Left cardiac atrium (tissue), 4 donors: ENCODE results near the gene TAF4. TPM values are rescaled to one million over a fixed set of nuclear protein-coding genes. Genes with fewer than 3 reads are reported as not detected.
A peak's percentile ranks its signal among the peaks of the same experiment; 100 is the strongest.

Experiments
- ATAC-seq, 2 donors: fragments of 200-7000 bp; cut with Tn5 transposase; one replicate each; pipeline ENCODE4 v1.9.1; 2020; ENCODE audit warnings: mild to moderate bottlenecking in 2 of 2, moderate library complexity in 2 of 2
- DNase-seq: peaks from one replicate; pipeline ENCODE4 v3.0.0-alpha.2; 2020
- intact Hi-C, 2 donors: fragments of 100-400 bp; cut with DNase I; formaldehyde crosslinking; loops; one replicate each; pipeline versions ENCODE4 v1.14.1 to v1.15.1; 2022 to 2023
- total RNA-seq, 2 donors: library from RNA; stranded (reverse); fragmentation: NEBNext Ultra II Directional; extraction: Animal tissue kit (Norgen Biotek cat#: 25700); gene quantifications; one replicate each; pipeline ENCODE4 v1.2.1, GENCODE V29; 2021
- donor health status: DM: no; HTN: yes; CAD: no.
- donor health status: DM: no; HTN: yes; CAD: no; lungs with severe emphysema.
- donor health status: DM: yes; HTN: yes; CAD: no.
- donor health status: Dilated cardiomyopathy.

TAF4 gene
- total RNA-seq, 2 donors from 2014 or later, result 8.8 to 9.3 TPM

DNA sequence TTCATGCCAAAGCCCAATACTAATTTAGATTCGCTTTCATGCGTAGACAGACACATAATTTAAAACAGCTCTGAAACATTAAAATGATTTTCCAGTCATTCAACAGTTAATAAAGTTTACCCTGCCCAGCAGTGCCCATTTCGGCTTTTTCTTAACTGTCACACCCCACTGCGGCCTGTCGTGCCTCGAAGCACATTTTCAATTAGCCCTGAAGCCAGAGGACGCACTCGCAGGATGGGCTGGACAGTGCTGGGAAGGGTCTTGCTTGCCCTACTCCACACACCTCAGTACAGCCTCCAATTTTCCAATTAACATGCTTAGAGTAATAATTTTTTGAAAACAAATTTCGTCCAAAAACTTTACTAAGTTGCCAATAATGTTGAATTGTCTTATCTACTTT, 35.3 kb downstream of the TAF4 start:
- ATAC-seq (no peak), DNase-seq (no peak)
- intact Hi-C loops, result loop anchor here in 1 of 2 donors (5.0 kb wide), 1 partner anchor 107 kb away; no protein-coding TSS in a partner anchor

DNA sequence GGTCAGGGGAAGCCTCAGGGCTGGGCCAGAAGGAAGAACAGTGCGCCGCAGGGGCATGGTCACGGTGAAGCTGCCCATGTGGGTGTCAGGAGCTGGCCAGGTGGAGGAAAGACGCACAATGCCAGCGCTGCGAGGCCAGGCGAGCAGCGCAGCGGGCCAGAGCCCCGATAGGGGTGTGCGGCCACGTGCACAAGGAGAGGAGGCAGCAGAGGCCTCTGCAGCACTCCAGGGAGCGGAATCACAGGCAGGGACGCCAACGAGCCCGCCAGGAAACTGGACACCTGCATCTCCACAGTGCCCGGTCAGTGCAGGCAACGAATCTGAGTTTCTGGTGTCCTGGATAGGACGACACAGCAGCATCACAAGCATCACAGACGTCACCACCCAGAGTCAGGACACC, 35.7 kb downstream of the TAF4 start:
- DNase-seq, result no peak
- intact Hi-C loops, result loop anchor here (5.0 kb wide), 2 partner anchors 32 to 107 kb away; no protein-coding TSS in a partner anchor
- ATAC-seq, result no peak

DNA sequence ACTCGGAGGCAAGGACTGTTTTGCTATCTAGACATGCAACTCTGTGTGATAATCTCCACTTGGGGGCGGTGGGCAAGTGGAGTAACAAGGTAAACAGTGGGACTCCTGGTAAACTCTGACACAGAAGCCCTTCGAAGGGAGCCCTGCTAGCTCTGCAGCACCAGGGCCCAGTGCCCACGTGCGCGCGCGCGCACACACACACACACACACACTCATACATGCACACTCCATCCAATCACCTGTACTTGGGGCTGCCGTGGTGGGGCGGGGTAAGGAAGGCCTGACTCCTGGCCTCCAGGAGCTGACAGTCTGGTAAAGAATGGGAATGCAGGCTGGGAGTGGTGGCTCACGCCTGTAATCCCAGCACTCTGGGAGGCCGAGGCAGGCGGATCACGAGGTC, 36.4 kb downstream of the TAF4 start:
- no peak for ATAC-seq
- intact Hi-C loops, result loop anchor here in 1 of 2 donors (5.0 kb wide), 1 partner anchor 33 kb away; no protein-coding TSS in a partner anchor
- DNase-seq, result no peak

DNA sequence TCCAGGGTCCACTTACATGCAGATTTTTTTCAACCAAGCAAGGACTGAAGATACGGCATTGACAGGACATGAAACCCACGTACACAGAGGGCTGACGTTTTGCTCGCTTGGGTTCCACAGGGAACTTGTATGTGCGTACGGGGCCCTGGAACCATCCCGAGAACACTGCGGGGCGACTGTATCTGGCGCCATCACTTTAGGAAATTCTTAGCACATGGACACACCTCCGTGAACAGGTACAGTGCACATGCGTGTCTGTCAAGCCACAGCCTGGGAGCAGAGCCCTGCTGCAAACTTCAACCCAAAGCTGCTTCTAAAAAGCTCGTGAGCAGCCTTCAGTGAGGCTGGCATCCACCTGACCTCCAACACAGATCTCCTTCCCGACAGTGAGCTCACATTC, 37.3 kb downstream of the TAF4 start:
- DNase-seq (no peak), ATAC-seq (no peak)
- intact Hi-C loops, result loop anchor here in 1 of 2 donors (5.0 kb wide), 1 partner anchor 34 kb away; no protein-coding TSS in a partner anchor

DNA sequence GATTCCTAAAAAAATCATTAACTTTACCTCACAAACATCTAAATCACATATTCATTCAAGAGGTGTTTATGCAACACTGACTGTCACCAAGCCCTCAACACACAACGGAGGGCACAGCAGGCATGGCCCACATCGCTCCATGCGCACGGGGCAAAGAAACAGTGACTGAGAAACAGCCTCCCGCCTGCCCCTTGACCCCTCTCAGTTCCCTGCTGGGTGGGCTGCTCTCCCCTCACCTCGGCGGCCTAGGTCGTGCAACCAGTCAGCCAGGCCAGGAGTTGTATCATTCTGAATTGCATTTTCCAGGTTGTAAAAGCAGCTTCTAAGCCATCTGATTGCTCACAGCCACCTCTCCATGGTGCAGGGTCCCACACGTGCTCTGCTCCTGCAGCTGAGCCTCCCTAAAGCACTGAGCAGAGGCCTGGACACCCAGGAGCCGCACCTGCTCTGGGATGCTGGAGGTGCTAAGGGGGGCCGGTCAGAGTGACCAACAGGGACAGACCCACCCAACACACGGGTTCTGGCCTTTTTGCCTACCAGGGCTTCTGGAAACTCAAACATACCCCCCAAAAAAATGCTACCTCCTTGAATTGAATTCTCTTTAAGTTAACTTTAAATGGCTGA, 37.9 kb downstream of the TAF4 start:
- intact Hi-C loops, result loop anchor here in 1 of 2 donors (5.0 kb wide), 1 partner anchor 34 kb away; no protein-coding TSS in a partner anchor
- ATAC-seq (no peak), DNase-seq (no peak)

DNA sequence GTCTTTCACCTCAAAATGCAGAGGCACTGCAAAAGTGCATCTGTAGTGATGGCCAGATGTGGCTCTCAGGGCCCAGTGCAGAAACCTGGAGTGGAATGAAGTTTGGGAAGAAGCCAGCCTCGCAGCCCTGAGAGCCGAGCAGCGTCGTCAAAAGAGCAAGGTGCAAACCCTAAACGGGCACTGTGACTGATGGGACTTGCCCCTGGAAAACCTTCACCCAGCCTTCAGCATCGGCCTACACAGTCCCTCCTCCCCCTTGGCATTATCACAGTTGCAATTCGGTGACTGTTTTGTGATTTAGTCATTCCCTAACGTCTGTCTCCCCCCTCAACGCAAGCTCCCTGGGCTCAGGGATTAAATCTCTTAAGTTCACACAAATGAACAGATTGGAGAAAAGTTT, 38.6 kb downstream of the TAF4 start:
- no peak for DNase-seq
- intact Hi-C loops, result loop anchor here in 1 of 2 donors (5.0 kb wide), 1 partner anchor 35 kb away; no protein-coding TSS in a partner anchor
- ATAC-seq, result no peak

DNA sequence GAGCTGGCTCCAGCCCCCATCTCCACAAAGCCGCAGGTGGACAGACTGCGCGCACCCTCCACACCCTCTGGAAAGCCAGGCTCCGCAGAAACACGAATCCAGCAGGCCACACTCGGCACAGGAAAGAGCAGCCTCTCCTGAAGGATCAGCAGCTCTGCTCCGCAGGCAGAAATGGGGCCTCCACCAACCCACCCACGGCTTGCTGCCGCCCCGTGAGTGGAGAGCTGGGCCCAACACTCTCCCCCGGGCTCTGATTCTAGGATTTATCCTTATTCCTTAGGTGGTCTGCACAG, 39.2 kb downstream of the TAF4 start:
- ATAC-seq (no peak), DNase-seq (no peak)
- intact Hi-C loops, result loop anchor here in 1 of 2 donors (5.0 kb wide), 1 partner anchor 36 kb away; no protein-coding TSS in a partner anchor

DNA sequence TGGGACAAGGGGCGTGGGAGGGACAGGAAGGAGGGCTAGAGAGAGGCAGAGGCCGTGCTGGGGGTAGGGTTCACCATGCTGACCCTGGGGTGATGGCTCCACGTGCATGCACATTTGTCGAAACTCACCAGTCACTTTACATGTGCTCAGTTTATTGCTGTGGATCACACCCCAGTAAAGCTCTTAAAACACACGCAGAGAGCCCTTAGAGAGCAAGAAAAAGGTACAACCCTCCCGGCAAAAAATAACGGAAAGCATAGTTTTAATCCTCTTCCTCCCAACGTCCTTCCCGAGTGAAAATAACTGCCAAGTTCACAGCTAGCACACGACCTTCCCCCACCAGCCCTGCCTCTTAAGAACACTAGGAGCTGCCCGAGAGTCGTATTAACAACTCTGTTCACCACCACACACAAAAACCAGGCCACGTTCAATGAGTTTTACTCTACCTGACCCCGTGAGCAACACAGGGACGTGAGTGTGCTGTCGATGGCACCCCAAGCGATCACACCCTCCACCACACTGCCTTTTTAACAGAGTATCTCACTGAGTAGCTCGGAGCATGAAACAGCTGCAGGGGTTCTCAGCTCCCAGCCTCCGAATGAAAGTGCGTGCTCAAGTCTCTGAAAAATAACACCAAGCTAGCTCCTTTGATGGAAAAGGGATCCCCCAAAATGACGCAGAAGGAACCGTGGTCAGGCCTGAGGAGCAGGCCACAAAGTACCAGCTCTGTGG, 39.7 kb downstream of the TAF4 start:
- ATAC-seq, result peak; percentile 76 to 83
- intact Hi-C loops, result loop anchor here in 1 of 2 donors (5.0 kb wide), 1 partner anchor 36 kb away; no protein-coding TSS in a partner anchor

DNA sequence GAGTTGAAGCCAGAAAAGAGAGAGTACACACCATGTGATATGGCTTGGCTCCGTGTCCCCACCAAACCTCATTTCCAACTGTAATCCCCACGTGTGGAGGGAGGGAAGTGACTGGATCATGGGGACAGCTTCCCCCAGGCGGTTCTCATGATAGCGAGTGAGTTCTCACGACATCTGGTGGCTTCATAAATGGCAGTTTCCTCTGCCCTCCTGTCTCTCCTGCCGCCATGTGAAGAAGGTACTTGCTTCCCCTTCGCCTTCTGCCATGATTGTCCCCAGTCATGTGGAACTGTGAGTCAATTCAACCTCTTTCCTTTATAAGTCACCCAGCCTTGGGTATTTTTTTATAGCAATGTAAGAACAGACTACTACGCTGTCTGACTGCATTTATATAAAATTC, 40.3 kb downstream of the TAF4 start:
- no peak for ATAC-seq
- DNase-seq, result no peak
- intact Hi-C loops, result loop anchor here in 1 of 2 donors (5.0 kb wide), 1 partner anchor 37 kb away; no protein-coding TSS in a partner anchor

More for the DNA sequence above, 39.7 kb downstream of the TAF4 start:
- DNase-seq, result peak; percentile 47

DNA sequence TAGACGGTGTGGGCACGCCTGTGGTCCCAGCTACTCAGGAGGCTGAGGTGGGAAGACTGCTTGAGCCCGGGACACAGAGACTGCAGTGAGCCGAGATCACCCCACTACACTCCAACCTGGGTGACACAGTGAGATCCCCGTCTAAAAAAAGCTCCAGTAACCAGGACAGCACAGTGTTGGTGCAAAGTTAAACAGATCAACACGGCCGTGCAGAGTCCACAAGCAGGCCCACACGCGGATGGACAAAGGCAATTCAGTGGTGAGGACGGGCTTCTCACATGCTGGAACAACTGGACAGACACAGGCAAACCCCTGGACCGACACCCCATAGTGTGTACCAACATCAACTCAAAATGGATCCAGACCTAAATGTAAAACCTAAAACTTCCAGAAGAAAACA, 41.7 kb downstream of the TAF4 start:
- ATAC-seq, result no peak
- intact Hi-C loops, result no loop called here
- DNase-seq, result no peak

DNA sequence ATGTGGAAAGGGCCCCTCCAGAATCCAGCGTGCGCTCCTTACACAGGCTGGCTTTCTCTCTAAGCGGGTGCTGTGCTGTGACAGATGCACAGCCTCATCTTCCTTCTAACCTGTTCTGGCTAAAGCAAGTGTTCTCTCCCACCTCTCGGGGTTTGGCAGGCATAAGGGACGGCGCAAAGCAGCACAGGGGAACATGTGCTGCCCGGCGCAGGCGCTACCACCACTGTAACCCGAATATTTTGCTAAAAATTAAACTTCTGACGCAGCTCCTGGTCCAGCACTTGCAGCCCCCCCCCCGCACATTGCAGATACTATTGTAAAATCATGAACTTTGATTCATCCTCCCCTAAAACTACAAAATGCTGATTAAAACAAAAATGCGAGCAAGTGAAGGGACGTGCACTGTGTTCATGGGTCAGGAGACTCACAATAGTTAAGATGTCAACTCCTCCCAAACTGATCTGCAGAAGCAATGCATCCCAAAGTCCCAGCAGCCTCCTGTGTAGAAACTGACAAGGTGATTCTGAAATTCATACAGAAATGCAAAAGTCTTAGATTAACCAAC, 43.0 kb downstream of the TAF4 start:
- DNase-seq (no peak), ATAC-seq (no peak)
- intact Hi-C loops, result no loop called here

DNA sequence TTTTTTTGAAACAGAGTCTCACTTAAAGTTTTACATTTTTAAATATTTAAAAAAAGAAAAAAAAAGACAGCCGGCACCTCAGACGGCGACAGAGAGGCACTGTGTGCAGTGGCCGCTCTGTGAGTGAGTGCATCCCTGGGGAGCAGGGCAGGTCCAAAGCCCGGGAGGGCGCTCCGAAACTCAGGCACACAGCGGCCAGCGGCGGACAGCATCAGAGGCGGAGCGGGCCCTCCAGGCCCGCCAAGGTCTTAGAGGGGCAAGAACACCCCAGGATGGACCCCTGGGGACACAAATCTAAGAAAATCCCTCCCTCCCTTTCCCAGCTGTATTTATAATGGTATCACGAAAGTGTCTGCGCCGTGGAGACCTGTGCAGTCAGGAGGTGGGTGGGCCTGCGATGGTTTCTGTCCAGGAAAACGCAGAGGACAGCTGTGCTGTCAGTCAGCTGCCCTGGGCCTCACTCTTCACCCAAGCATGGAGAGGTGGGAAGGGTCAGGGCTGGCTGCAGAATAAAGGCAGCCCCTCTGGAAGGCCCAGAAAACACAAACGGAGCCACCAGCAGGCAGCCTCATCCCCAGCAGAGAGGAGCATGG, 43.8 kb downstream of the TAF4 start:
- ATAC-seq (no peak), DNase-seq (no peak)
- intact Hi-C loops, result no loop called here

DNA sequence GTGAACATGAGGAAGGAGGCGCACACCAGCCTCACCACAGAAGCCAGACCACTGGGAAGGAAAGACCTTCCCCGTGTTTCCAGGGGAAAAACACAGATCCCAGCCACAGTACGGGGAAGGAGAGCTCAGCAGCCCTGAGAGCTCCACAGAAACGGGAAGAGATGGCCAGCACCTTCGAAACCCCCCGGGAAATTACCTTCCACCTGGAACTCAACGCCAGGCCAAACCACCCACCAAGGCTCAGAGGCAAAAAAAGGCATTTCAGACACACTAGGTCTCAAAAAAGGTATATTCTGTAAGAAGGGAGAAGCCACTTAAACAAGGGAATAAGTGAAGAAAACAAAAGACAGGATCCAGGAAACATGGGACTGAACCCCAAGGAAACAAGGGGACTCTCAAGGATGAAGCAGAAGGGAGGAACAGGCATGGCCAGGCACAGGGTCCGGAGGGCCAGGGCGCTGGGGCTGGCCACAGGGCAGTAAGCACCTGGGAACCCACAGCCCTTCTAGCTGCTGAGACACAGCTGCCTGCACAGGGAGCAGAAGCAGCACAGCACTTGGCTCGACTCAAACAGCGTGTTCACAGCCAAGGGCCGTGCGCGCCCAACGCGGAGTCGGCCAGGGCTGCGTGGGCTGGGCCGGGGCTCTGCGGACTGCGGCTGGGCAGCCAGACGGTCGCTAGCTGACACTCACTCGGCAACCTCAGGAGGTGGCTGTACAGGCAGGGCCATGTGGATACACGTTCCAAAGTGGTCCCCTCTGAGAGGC, 44.6 kb downstream of the TAF4 start:
- intact Hi-C loops, result no loop called here
- ATAC-seq (peak; percentile 80 to 87), DNase-seq (peak; percentile 69)

DNA sequence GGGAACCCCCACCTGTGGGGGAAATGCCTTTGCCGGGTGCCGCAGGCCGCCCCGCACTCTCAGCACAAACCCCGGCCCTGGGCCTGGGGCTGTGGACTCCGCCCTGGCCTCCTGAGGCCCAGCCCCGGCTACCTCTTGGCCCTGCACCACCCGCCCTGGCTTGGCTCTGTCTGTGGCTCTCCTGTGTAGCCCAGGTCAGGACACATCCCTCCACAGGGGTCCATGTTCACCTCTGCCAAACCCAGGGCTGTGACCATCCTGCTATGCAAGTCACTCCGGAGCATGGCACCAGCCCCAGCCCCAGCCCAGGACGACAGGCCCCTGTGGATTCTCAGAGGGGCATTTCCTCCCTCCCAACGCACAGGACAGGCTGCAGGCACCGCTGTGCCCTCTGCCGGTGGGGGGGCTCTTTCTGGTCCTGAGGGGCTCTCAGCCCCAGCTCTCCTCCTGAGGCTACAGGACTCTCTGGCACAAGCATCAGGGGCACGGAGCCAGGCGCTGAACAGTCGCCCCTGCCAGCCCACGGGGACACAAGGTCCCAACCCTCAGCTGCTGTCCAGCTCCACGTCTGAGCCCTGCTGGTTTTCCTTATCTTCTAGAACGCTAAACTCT, 45.7 kb downstream of the TAF4 start:
- DNase-seq (no peak), ATAC-seq (peak; percentile 56 to 68)
- intact Hi-C loops, result no loop called here

DNA sequence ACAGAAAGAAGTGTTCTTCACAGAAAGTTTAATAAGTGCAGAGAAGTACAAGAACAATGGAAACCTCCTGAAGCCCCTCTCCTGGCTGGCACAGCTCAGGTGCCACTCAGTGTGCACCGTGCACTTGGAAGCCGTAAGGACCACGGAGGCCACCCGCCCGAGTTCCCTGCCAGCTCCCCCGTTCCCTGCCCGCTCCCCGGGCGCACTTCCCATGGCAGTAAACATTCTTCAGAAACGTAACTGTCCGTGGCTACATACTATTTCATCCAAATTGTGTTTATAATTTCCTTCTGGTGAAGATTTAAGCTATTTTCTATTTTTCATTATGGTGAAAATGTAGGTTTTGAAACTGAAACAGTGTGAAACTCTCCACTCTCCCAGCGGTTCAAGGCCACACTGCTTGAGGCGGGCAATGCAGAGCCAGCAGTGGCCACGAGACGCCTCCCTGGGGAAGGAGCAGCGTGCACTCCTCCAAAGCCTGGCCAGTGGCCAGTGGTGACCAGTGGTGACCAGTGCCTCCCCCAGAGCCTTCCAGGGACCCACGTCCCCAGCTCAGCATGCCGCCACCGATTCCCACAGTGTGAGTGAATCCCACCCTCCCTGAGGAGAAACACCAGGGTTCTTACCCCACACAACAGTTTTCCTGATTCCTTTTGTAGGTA, 46.4 kb downstream of the TAF4 start:
- intact Hi-C loops, result no loop called here
- DNase-seq (no peak), ATAC-seq (peak; percentile 12 to 58)

DNA sequence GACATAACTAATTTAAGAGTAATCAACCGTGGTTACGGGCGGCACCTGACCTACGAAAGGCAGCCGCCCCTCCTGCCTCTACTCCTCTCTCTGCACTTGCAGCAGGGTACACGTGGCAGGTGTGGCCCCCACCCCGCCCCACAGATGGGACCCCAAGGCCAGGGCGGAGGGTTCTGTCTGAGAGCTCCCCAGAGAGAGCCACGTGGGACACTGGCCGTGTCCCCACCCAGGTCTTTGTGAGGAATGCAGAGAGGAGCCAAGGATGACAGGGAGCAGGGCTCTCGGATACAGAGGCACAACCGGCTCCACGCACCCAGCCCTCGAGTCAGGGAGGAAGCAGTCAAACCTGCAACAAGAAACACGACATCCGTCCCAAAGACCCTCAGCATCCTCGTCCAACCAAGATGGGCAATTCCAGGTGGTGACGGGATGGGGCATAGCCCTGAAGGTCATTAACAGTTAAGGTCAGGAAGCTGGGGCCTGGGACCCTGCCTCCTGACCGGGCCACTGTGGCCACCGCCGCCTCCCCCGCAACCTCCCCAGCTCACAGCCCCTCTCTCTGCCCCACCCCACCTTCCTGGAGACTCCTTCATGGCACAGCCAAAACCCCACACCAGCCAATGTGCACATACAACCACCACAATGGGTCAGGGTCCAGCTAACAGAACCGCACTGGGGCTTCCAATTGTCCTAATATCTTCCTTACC, 47.1 kb downstream of the TAF4 start:
- intact Hi-C loops, result no loop called here
- DNase-seq (no peak), ATAC-seq (no peak)

DNA sequence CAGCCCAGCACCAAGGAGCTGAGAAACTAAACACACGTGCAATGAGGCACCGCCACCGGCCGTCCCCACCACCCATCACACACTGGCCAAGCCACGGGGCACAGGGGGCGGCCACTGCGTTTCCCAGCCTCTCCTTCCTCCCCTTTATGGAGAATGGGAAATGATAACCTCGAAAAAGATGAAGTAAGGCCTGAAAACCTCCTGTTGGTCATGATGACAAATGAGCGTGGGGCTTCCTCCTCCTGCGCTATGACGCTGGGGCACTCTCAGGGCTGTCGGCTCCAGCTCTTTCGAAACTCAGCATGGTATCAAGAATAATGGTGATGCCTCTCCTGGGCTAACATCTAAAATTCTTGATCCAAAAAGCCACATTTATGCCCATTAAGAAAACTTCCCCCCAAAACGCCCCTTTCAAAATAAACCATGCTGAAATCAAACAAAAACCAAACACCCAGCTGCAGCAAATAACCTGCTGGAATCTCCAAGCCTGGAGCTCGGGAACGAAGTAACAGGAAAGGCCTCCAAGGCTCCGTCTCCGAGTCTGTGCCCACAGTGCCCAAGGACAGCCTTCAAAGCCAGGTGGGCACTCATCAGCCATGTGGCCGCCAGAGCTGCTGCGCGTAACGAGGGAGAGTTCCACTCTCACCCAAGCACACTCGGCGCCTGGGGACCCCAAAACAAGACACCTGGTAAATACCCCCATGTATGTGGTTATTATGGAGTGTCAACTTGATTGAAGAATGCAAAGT, 50.0 kb downstream of the TAF4 start:
- ATAC-seq (no peak), DNase-seq (no peak)
- intact Hi-C loops, result no loop called here
